Tibial artery (tissue), 4 donors: ENCODE data around the gene MOAP1.

Experiments
- DNase-seq, 2 donors: peaks; one replicate each; pipeline ENCODE4 v3.0.0-alpha.2; 2019
- H3K27ac ChIP-seq, 2 donors: fragments of 200-600 bp; sonication (generic) in 1 of 2; 1 replicate in 1 of 2; 2 replicates in 1 of 2; pipeline ENCODE4 v1.5.1; 2018 to 2019; ENCODE audit warnings: mild to moderate bottlenecking in 1 of 2
- H3K27me3 ChIP-seq, 2 donors: fragments of 200-600 bp; sonication (generic) in 1 of 2; one replicate each; pipeline versions ENCODE4 v1.5.1 to v1.6.0; 2016 to 2019
- H3K36me3 ChIP-seq, 3 donors: fragments of 200-600 bp; sonication (generic) in 2 of 3; one replicate each; pipeline ENCODE4 v1.5.1; 2016 to 2019; ENCODE audit warnings: mild to moderate bottlenecking in 2 of 3
- H3K4me1 ChIP-seq, 4 donors: fragments of 200-600 bp; sonication (generic) in 2 of 4; 1 replicate in 3 of 4; 2 replicates in 1 of 4; pipeline ENCODE4 v1.5.1; 2016 to 2019
- H3K4me3 ChIP-seq, 2 donors: fragments of 200-600 bp; sonication (generic) in 1 of 2; 1 replicate in 1 of 2; 2 replicates in 1 of 2; pipeline ENCODE4 v1.5.1; 2018 to 2019; ENCODE audit warnings: mild to moderate bottlenecking in 2 of 2
- H3K9me3 ChIP-seq, 3 donors: fragments of 200-600 bp; sonication (generic) in 1 of 3; one replicate each; pipeline ENCODE4 v1.5.1; 2016 to 2019
- CTCF ChIP-seq, 2 experiments: fragments of 200-600 bp in 1 of 2; fragments of 450-650 bp in 1 of 2; IDR thresholded peaks; one replicate each; pipeline ENCODE4 v1.5.1; 2017 to 2019; ENCODE audit warnings: antibody characterized with exemption in 2 of 2, mild to moderate bottlenecking in 1 of 2, moderate library complexity in 1 of 2
- intact Hi-C: fragments of 100-400 bp; cut with DNase I; formaldehyde crosslinking; loops from one replicate; pipeline ENCODE4 v1.15.0; 2023; ENCODE audit warnings: low total_unique reads

Gene MOAP1

GRCh38 chr14:93199031-93199430 lies 14.3 kb upstream of the MOAP1 start:
- Histone ChIP-seq H3K9me3 (no peaks in the 10 kb centered on the region), H3K27me3 (no peaks in the 10 kb centered on the region), H3K36me3 (peaks cover 0 to 5% (median 0%) of the 10 kb centered on the region in 3 donors), H3K27ac (no peak overlapping the region), H3K4me3 (no peak overlapping the region), H3K4me1 (no peaks in the 10 kb centered on the region)
- no peak for DNase-seq
- intact Hi-C loops, result no loop called here
- no peak for TF ChIP-seq CTCF (IDR thresholded peaks at IDR 0.05)

GRCh38 chr14:93195316-93195999 lies 10.8 kb upstream of the MOAP1 start:
- H3K4me1 ChIP-seq, result no peaks in the 10 kb centered on the region
- H3K4me3 ChIP-seq, result no peak overlapping the region
- DNase-seq, result no peak
- no peak for TF ChIP-seq CTCF (IDR thresholded peaks at IDR 0.05)
- intact Hi-C loops, result no loop called here
- H3K9me3 ChIP-seq, result no peaks in the 10 kb centered on the region
- H3K27me3 ChIP-seq, result no peaks in the 10 kb centered on the region
- no peak overlapping the region for H3K27ac ChIP-seq
- peaks cover 0 to 5% (median 0%) of the 10 kb centered on the region in 3 donors for H3K36me3 ChIP-seq

DNA sequence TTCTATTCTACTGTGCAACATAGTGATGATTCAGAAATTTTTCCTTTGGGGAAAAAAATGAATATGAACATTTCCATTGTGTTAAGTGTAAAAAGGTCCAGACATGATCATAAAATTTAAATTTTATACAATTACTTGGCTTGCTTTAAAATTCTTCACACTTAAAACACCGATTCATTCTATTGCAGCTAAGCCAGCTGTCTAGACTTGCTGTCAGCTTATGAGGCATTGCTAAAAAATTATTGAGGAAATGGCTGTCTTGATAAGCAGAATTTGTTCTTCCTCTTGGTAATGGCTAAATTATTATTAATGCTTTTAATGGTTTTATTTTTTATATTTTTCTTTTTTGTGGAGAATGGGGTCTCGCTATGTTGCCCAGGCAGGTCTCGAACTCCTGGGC lies 2.3 kb upstream of the MOAP1 start:
- no peaks in the 10 kb centered on the region for H3K27me3 ChIP-seq
- DNase-seq, result no peak
- H3K4me1 ChIP-seq, result peaks cover 0 to 32% (median 22%) of the 10 kb centered on the region in 4 donors
- no peak for TF ChIP-seq CTCF (IDR thresholded peaks at IDR 0.05)
- H3K27ac ChIP-seq, result no peak overlapping the region
- H3K9me3 ChIP-seq, result no peaks in the 10 kb centered on the region
- no peak overlapping the region for H3K4me3 ChIP-seq
- intact Hi-C loops, result no loop called here
- H3K36me3 ChIP-seq, result peaks cover 4 to 23% (median 14%) of the 10 kb centered on the region in 3 donors

DNA sequence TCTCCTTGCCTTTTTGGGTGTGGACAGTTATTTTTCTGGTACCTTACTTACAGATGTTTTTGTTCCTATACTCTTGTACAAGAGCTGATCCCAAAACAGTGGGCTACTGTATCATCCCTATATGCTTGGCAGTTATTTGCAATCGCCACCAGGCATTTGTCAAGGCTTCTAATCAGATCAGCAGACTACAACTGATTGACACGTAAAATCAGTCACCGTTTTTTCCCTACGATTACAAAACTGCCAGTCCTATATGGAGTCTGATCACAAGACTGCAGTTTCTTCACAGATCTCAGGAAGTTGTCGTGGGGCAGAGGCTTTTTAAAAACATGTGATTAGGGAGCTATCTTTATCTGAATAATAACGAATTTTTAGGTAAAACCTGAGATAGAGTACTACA lies 1.8 kb upstream of the MOAP1 start:
- intact Hi-C loops, result no loop called here
- Histone ChIP-seq H3K36me3 (peaks cover 4 to 28% (median 14%) of the 10 kb centered on the region in 3 donors), H3K9me3 (no peaks in the 10 kb centered on the region), H3K27ac (peak overlapping the region in 1 of 2 donors; percentile 94), H3K27me3 (no peaks in the 10 kb centered on the region), H3K4me1 (peaks cover 0 to 32% (median 22%) of the 10 kb centered on the region in 4 donors), H3K4me3 (no peak overlapping the region)
- TF ChIP-seq CTCF (IDR thresholded peaks at IDR 0.05), result no peak
- no peak for DNase-seq

- Histone ChIP-seq H3K27ac (peak overlapping the region; percentile 85 to 94), H3K4me3 (peak overlapping the region; percentile 64 to 97), H3K27me3 (no peaks in the 10 kb centered on the region), H3K4me1 (peaks cover 0 to 32% (median 22%) of the 10 kb centered on the region in 4 donors), H3K9me3 (no peaks in the 10 kb centered on the region), H3K36me3 (peaks cover 4 to 30% (median 14%) of the 10 kb centered on the region in 3 donors)
- no peak for DNase-seq
- no peak for TF ChIP-seq CTCF (IDR thresholded peaks at IDR 0.05)
- intact Hi-C loops, result no loop called here
These were observed 638 bp upstream of the MOAP1 start for GRCh38 chr14:93185349-93185720.
